Measurements from ENCODE around the gene ZDHHC6. TPM values are rescaled to one million over a fixed set of nuclear protein-coding genes. Genes with fewer than 3 reads are reported as not detected.

Gene ZDHHC6
- total and polyA plus RNA-seq, 2 of the 8 experiments (the other 6 are each of a cell fraction or from before 2014, with no cell fraction given): 13.6 to 27.4 TPM

DNA sequence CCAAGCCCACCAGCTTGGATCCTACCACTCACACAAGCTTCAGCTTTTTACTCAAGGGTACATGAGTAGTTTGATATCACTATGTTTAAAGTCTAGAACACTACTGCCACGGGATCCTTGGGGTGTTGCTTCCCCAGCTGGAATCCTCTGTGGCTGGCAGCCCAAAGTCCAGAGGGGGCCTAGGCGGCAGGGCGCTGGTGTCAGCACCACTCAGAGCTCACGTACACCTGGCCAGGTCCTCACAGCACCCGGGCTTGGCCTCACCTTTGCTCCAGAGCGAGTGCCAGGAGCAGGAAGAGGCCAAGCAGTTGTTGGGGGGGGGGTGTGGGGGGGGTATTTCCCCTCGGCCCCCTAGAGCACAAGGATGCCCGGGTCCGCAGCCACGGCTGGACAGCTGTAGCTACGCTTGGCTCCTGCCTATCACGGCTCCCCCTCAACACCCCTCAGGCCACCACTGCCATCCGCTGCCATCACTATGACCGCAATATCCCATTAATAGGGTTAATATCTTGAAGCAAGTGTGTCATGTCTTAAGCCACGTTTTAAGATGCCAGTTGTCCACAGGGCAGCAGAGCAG lies 17.0 kb downstream of the ZDHHC6 start (continued):
- TF ChIP-seq, protein P1, sequence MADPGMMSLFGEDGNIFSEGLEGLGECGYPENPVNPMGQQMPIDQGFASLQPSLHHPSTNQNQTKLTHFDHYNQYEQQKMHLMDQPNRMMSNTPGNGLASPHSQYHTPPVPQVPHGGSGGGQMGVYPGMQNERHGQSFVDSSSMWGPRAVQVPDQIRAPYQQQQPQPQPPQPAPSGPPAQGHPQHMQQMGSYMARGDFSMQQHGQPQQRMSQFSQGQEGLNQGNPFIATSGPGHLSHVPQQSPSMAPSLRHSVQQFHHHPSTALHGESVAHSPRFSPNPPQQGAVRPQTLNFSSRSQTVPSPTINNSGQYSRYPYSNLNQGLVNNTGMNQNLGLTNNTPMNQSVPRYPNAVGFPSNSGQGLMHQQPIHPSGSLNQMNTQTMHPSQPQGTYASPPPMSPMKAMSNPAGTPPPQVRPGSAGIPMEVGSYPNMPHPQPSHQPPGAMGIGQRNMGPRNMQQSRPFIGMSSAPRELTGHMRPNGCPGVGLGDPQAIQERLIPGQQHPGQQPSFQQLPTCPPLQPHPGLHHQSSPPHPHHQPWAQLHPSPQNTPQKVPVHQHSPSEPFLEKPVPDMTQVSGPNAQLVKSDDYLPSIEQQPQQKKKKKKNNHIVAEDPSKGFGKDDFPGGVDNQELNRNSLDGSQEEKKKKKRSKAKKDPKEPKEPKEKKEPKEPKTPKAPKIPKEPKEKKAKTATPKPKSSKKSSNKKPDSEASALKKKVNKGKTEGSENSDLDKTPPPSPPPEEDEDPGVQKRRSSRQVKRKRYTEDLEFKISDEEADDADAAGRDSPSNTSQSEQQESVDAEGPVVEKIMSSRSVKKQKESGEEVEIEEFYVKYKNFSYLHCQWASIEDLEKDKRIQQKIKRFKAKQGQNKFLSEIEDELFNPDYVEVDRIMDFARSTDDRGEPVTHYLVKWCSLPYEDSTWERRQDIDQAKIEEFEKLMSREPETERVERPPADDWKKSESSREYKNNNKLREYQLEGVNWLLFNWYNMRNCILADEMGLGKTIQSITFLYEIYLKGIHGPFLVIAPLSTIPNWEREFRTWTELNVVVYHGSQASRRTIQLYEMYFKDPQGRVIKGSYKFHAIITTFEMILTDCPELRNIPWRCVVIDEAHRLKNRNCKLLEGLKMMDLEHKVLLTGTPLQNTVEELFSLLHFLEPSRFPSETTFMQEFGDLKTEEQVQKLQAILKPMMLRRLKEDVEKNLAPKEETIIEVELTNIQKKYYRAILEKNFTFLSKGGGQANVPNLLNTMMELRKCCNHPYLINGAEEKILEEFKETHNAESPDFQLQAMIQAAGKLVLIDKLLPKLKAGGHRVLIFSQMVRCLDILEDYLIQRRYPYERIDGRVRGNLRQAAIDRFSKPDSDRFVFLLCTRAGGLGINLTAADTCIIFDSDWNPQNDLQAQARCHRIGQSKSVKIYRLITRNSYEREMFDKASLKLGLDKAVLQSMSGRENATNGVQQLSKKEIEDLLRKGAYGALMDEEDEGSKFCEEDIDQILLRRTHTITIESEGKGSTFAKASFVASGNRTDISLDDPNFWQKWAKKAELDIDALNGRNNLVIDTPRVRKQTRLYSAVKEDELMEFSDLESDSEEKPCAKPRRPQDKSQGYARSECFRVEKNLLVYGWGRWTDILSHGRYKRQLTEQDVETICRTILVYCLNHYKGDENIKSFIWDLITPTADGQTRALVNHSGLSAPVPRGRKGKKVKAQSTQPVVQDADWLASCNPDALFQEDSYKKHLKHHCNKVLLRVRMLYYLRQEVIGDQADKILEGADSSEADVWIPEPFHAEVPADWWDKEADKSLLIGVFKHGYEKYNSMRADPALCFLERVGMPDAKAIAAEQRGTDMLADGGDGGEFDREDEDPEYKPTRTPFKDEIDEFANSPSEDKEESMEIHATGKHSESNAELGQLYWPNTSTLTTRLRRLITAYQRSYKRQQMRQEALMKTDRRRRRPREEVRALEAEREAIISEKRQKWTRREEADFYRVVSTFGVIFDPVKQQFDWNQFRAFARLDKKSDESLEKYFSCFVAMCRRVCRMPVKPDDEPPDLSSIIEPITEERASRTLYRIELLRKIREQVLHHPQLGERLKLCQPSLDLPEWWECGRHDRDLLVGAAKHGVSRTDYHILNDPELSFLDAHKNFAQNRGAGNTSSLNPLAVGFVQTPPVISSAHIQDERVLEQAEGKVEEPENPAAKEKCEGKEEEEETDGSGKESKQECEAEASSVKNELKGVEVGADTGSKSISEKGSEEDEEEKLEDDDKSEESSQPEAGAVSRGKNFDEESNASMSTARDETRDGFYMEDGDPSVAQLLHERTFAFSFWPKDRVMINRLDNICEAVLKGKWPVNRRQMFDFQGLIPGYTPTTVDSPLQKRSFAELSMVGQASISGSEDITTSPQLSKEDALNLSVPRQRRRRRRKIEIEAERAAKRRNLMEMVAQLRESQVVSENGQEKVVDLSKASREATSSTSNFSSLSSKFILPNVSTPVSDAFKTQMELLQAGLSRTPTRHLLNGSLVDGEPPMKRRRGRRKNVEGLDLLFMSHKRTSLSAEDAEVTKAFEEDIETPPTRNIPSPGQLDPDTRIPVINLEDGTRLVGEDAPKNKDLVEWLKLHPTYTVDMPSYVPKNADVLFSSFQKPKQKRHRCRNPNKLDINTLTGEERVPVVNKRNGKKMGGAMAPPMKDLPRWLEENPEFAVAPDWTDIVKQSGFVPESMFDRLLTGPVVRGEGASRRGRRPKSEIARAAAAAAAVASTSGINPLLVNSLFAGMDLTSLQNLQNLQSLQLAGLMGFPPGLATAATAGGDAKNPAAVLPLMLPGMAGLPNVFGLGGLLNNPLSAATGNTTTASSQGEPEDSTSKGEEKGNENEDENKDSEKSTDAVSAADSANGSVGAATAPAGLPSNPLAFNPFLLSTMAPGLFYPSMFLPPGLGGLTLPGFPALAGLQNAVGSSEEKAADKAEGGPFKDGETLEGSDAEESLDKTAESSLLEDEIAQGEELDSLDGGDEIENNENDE (IDR thresholded peaks at IDR 0.05; ENCODE audit: insufficient replicate concordance, low read length): no peak
- TF ChIP-seq BACH1 (IDR thresholded peaks at IDR 0.05; ENCODE audit: low read length) (no peak), ASH2L (IDR thresholded peaks at IDR 0.05; ENCODE audit: low read length) (no peak), FOSL1 (IDR thresholded peaks at IDR 0.05; ENCODE audit: insufficient read depth, low read depth, low read length) (no peak), CEBPB (IDR thresholded peaks at IDR 0.05; ENCODE audit: low read depth, low read length) (no peak)
- TF ChIP-seq, protein P2, sequence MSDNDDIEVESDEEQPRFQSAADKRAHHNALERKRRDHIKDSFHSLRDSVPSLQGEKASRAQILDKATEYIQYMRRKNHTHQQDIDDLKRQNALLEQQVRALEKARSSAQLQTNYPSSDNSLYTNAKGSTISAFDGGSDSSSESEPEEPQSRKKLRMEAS (IDR thresholded peaks at IDR 0.05): no peak
- TF ChIP-seq, protein P3, sequence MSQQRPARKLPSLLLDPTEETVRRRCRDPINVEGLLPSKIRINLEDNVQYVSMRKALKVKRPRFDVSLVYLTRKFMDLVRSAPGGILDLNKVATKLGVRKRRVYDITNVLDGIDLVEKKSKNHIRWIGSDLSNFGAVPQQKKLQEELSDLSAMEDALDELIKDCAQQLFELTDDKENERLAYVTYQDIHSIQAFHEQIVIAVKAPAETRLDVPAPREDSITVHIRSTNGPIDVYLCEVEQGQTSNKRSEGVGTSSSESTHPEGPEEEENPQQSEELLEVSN (IDR thresholded peaks at IDR 0.05): no peak
- TF ChIP-seq, protein P4, sequence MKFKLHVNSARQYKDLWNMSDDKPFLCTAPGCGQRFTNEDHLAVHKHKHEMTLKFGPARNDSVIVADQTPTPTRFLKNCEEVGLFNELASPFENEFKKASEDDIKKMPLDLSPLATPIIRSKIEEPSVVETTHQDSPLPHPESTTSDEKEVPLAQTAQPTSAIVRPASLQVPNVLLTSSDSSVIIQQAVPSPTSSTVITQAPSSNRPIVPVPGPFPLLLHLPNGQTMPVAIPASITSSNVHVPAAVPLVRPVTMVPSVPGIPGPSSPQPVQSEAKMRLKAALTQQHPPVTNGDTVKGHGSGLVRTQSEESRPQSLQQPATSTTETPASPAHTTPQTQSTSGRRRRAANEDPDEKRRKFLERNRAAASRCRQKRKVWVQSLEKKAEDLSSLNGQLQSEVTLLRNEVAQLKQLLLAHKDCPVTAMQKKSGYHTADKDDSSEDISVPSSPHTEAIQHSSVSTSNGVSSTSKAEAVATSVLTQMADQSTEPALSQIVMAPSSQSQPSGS (IDR thresholded peaks at IDR 0.05; ENCODE audit: low read length): no peak

Measured in H1 (cell line).